A549 (cell line): Measurements from ENCODE around the gene ZNF431. TPM values are rescaled to one million over a fixed set of nuclear protein-coding genes. Genes with fewer than 3 reads are reported as not detected.

Source experiments
- ATAC-seq, 2 experiments: fragments of 200-7000 bp in 1 of 2; fragments of >200 bp in 1 of 2; cut with Nextera tagmentation in 1 of 2; cut with Tn5 transposase in 1 of 2; 3 replicates each; pipeline versions ENCODE4 v1.8.0 to v1.9.1; 2018 to 2020; ENCODE audit warnings: mild to moderate bottlenecking in 1 of 2, moderate library complexity in 1 of 2
- CTCF ChIA-PET: fragments of 300-600 bp; sonication (Branson Sonifier 250); formaldehyde crosslinking; extraction: SDS; loops from one replicate; lab custom pipeline; 2021; ENCODE audit warnings: antibody characterized with exemption, inconsistent platforms; lab: Yijun Ruan, JAX
- POLR2A ChIA-PET: fragments of 350-600 bp; formaldehyde crosslinking; extraction: SDS; loops from one replicate; lab custom pipeline; 2021; ENCODE audit warnings: antibody characterized with exemption, inconsistent platforms; lab: Yijun Ruan, JAX
- DNase-seq, 2 experiments: peaks; one replicate each; pipeline versions ENCODE4 v3.0.0 to v3.0.0-alpha.2; 2011 to 2016; ENCODE audit warnings: low read depth in 1 of 2, low spot score in 1 of 2
- FAIRE-seq: peaks from 2 replicates; lab custom pipeline; 2011; peaks lifted over from hg19 to GRCh38; lab: Jason Lieb, UNC
- H3K27ac ChIP-seq, 2 experiments: fragments of >200 bp; sonication (Bioruptor Twin); formaldehyde crosslinking; 3 replicates each; pipeline ENCODE4 v1.5.1; 2016 to 2017
- H3K4me1 ChIP-seq: fragments of >200 bp; sonication (Bioruptor Twin); formaldehyde crosslinking; 3 replicates; pipeline ENCODE4 v1.6.1; 2016
- H3K4me2 ChIP-seq: fragments of >200 bp; sonication (Bioruptor Twin); formaldehyde crosslinking; 3 replicates; pipeline ENCODE4 v1.6.1; 2016
- H3K4me3 ChIP-seq: fragments of >200 bp; sonication (Bioruptor Twin); formaldehyde crosslinking; 3 replicates; pipeline ENCODE4 v1.5.1; 2016
- H3K9me3 ChIP-seq: fragments of >200 bp; sonication (Bioruptor Twin); formaldehyde crosslinking; 3 replicates; pipeline ENCODE4 v1.6.1; 2016
- BCL3 ChIP-seq: fragments of >200 bp; sonication (Bioruptor Twin); formaldehyde crosslinking; IDR thresholded peaks from 3 replicates; pipeline ENCODE4 v1.6.1; 2016
- CBX2 ChIP-seq: fragments of 200-600 bp; sonication (generic); IDR thresholded peaks from 2 replicates; pipeline ENCODE4 v1.6.1; 2016; ENCODE audit warnings: low read depth, mild to moderate bottlenecking, borderline replicate concordance
- CEBPB ChIP-seq, 2 experiments: fragments of >200 bp in 1 of 2; sonication (Bioruptor Twin) in 1 of 2; formaldehyde crosslinking in 1 of 2; IDR thresholded peaks; 2 replicates each; pipeline ENCODE4 v1.6.1; 2012 to 2016
- CTCF ChIP-seq: fragments of >200 bp; sonication (Bioruptor Twin); formaldehyde crosslinking; IDR thresholded peaks from 3 replicates; pipeline ENCODE4 v1.5.1; 2016
- E2F6 ChIP-seq: IDR thresholded peaks from 2 replicates; pipeline ENCODE4 v1.6.1; 2012; ENCODE audit warnings: low read depth, borderline replicate concordance
- EHMT2 ChIP-seq: fragments of 200-600 bp; sonication (generic); IDR thresholded peaks from 2 replicates; pipeline ENCODE4 v1.6.1; 2016; ENCODE audit warnings: antibody characterized with exemption, low read depth, mild to moderate bottlenecking, moderate library complexity
- EP300 ChIP-seq, 2 experiments: fragments of >200 bp; sonication (Bioruptor Twin); formaldehyde crosslinking; IDR thresholded peaks; 2 replicates in 1 of 2; 3 replicates in 1 of 2; pipeline ENCODE4 v1.6.1; 2016 to 2017
- FOSB ChIP-seq: fragments of 250-450 bp; sonication (Bioruptor Pico); IDR thresholded peaks from 2 replicates; pipeline ENCODE4 v1.5.0; 2020; ENCODE audit warnings: mild to moderate bottlenecking, moderate library complexity
- GATA3 ChIP-seq: IDR thresholded peaks from 2 replicates; pipeline ENCODE4 v1.6.1; 2012; ENCODE audit warnings: borderline replicate concordance
- HEYL ChIP-seq: fragments of 250-450 bp; sonication (Bioruptor Pico); IDR thresholded peaks from 2 replicates; pipeline ENCODE4 v1.8.0; 2021; ENCODE audit warnings: mild to moderate bottlenecking, moderate library complexity
- HMGXB4 ChIP-seq: fragments of 250-450 bp; sonication (Bioruptor Pico); IDR thresholded peaks from 2 replicates; pipeline ENCODE4 v1.5.0; 2021; ENCODE audit warnings: mild to moderate bottlenecking, moderate library complexity, borderline replicate concordance
- HOXB13 ChIP-seq: fragments of 250-450 bp; sonication (Bioruptor Pico); IDR thresholded peaks from 2 replicates; pipeline ENCODE4 v1.5.0; 2020; ENCODE audit warnings: low read depth, mild to moderate bottlenecking, moderate library complexity
- JUN ChIP-seq, 2 experiments: fragments of >200 bp; sonication (Bioruptor Twin); formaldehyde crosslinking; IDR thresholded peaks; 2 replicates in 1 of 2; 3 replicates in 1 of 2; pipeline ENCODE4 v1.6.1; 2016 to 2017
- MAFK ChIP-seq: fragments of 450-650 bp; IDR thresholded peaks from 2 replicates; pipeline ENCODE4 v1.6.1; 2014; ENCODE audit not compliant: partially characterized antibody
- NPAS2 ChIP-seq: fragments of 250-450 bp; sonication (Bioruptor Pico); IDR thresholded peaks from 2 replicates; pipeline ENCODE4 v1.8.0; 2022; ENCODE audit warnings: mild to moderate bottlenecking, moderate library complexity, borderline replicate concordance
- NR3C1 ChIP-seq: fragments of >200 bp; sonication (Bioruptor Twin); formaldehyde crosslinking; IDR thresholded peaks from 3 replicates; pipeline ENCODE4 v1.6.1; 2017
- PHF8 ChIP-seq: fragments of 200-600 bp; sonication (generic); IDR thresholded peaks from 2 replicates; pipeline ENCODE4 v1.6.1; 2016; ENCODE audit warnings: low read depth, mild to moderate bottlenecking, antibody characterized with exemption, moderate library complexity, borderline replicate concordance
- POLR2AphosphoS2 ChIP-seq: conservative IDR thresholded peaks from 2 replicates; pipeline ENCODE4 v1.6.1; 2012; ENCODE audit warnings: low read length, improper control_type of control experiment, inconsistent platforms
- RARB ChIP-seq: fragments of 250-450 bp; sonication (Bioruptor Pico); IDR thresholded peaks from 2 replicates; pipeline ENCODE4 v1.8.0; 2021; ENCODE audit warnings: mild to moderate bottlenecking, moderate library complexity
- RNF2 ChIP-seq: fragments of 200-600 bp; sonication (generic); IDR thresholded peaks from 2 replicates; pipeline ENCODE4 v1.6.1; 2016; ENCODE audit warnings: low read depth, mild to moderate bottlenecking, antibody characterized with exemption, moderate library complexity, borderline replicate concordance
- TFCP2L1 ChIP-seq: fragments of 250-450 bp; sonication (Bioruptor Pico); IDR thresholded peaks from 2 replicates; pipeline ENCODE4 v1.5.0; 2021; ENCODE audit warnings: mild to moderate bottlenecking
- TP53 ChIP-seq: fragments of 250-450 bp; sonication (Bioruptor Pico); IDR thresholded peaks from 2 replicates; pipeline ENCODE4 v1.5.0; 2021; ENCODE audit warnings: mild to moderate bottlenecking, moderate library complexity
- USF2 ChIP-seq: fragments of 450-650 bp; IDR thresholded peaks from 2 replicates; pipeline ENCODE4 v1.6.1; 2014; ENCODE audit warnings: antibody characterized with exemption
- ZC3H11A ChIP-seq: fragments of 450-650 bp; IDR thresholded peaks from 2 replicates; pipeline ENCODE4 v1.6.1; 2014; ENCODE audit warnings: antibody characterized with exemption, mild to moderate bottlenecking
- WGBS: methylation state at CpG from one replicate; pipeline ENCODE4 v1.1.6; 2017; ENCODE audit errors: missing lambda C conversion rate; 5-methylcytosine and 5-hydroxymethylcytosine counted together
- polyA plus RNA-seq, 4 experiments: library from polyadenylated mRNA; depleted of rRNA in 3 of 4; stranded (reverse); fragments of >200 nt; fragmentation: RNase III in 1 of 4; extraction: RNeasy Plus Mini Kit Qiagen cat#74134 plus additional on column Dnase treatment in 1 of 4; gene quantifications; 2 replicates in 3 of 4; 3 replicates in 1 of 4; pipeline ENCODE4 v1.2.3, GENCODE V29; 2011 to 2017

Gene ZNF431
- polyA plus RNA-seq, 2 of the 4 experiments (the other 2 are of a cell fraction) = 4.0 to 4.6 TPM

GRCh38 chr19:21126078-21126477 lies 15.8 kb upstream of the ZNF431 start:
- Histone ChIP-seq H3K4me1 (no peaks in the 10 kb centered on the region), H3K27ac (no peak overlapping the region), H3K4me2 (no peak overlapping the region), H3K4me3 (no peak overlapping the region)
- POLR2A ChIA-PET = no interaction called here
- FAIRE-seq (no peak), ATAC-seq (no peak), DNase-seq (no peak)
- no peak for TF ChIP-seq NR3C1
- no peak for TF ChIP-seq HMGXB4 (CRISPR knock-in tag)
- TF ChIP-seq PHF8 = no peak
- no peak for TF ChIP-seq ZC3H11A
- no peak for TF ChIP-seq NPAS2 (CRISPR knock-in tag)
- TF ChIP-seq EP300 (IDR thresholded peaks at IDR 0.05) = no peak
- TF ChIP-seq RARB = no peak
- no peak for TF ChIP-seq TP53
- TF ChIP-seq CTCF = no peak
- TF ChIP-seq GATA3 = no peak
- TF ChIP-seq HEYL (CRISPR knock-in tag) = no peak
- TF ChIP-seq USF2 = no peak
- TF ChIP-seq CBX2 = no peak
- TF ChIP-seq RNF2 = no peak
- no peak for TF ChIP-seq CEBPB (IDR thresholded peaks at IDR 0.05)
- no peak for TF ChIP-seq BCL3
- TF ChIP-seq TFCP2L1 (CRISPR knock-in tag) = no peak
- TF ChIP-seq, all 56 proteins: peak for 0
- H3K9me3 ChIP-seq = peaks cover 7% of the 10 kb centered on the region; the same call in 1 of the 3 replicates
- CTCF ChIA-PET = no interaction called here

GRCh38 chr19:21127001-21127400 lies 14.8 kb upstream of the ZNF431 start:
- TF ChIP-seq JUN (IDR thresholded peaks at IDR 0.05) (no peak), E2F6 (no peak), EP300 (IDR thresholded peaks at IDR 0.05) (no peak), GATA3 (no peak), EHMT2 (no peak), ZC3H11A (no peak), PHF8 (no peak), CBX2 (no peak), FOSB (CRISPR knock-in tag) (no peak), POLR2AphosphoS2 (no peak), MAFK (no peak), NR3C1 (no peak), HOXB13 (CRISPR knock-in tag) (no peak)
- TF ChIP-seq, all 56 proteins: peak for 0
- DNase-seq (no peak), FAIRE-seq (no peak), ATAC-seq (no peak)
- no peak overlapping the region for H3K27ac ChIP-seq
- H3K4me2 ChIP-seq = no peak overlapping the region
- H3K9me3 ChIP-seq = peaks cover 5% of the 10 kb centered on the region; the same call in 1 of the 3 replicates
- ChIA-PET CTCF (no interaction called here), POLR2A (no interaction called here)
- H3K4me3 ChIP-seq = no peak overlapping the region
- no peaks in the 10 kb centered on the region for H3K4me1 ChIP-seq
- WGBS = 43% methylated on average over 2 of the region's 2 CpGs
